Liver (tissue), 9 donors: Measurements from ENCODE around the gene PSMB2. TPM values are rescaled to one million over a fixed set of nuclear protein-coding genes. Genes with fewer than 3 reads are reported as not detected.

ENCODE experiments used
- DNase-seq: peaks from one replicate; pipeline ENCODE4 v3.0.0-alpha.2; 2017; ENCODE audit warnings: low spot score
- H3K27ac ChIP-seq, 2 donors: one replicate each; pipeline ENCODE4 v1.7.0; 2013; ENCODE audit warnings: inconsistent platforms in 2 of 2, low read length in 2 of 2, control low read depth in 1 of 2, low read depth in 1 of 2, mild to moderate bottlenecking in 1 of 2
- H3K27me3 ChIP-seq, 4 donors: one replicate each; pipeline versions ENCODE4 v1.6.1 to v1.7.0; 2013; ENCODE audit warnings: low read length in 3 of 4, inconsistent platforms in 1 of 4, mild to moderate bottlenecking in 1 of 4, moderate library complexity in 1 of 4; ENCODE audit not compliant: control insufficient read depth in 4 of 4, insufficient read depth in 4 of 4
- H3K36me3 ChIP-seq, 4 donors: one replicate each; pipeline versions ENCODE4 v1.6.1 to v1.7.0; 2013; ENCODE audit warnings: low read length in 3 of 4, mild to moderate bottlenecking in 3 of 4, low read depth in 1 of 4, moderate library complexity in 1 of 4; ENCODE audit not compliant: control insufficient read depth in 4 of 4, insufficient read depth in 3 of 4
- H3K4me1 ChIP-seq, 4 donors: one replicate each; pipeline versions ENCODE4 v1.6.1 to v1.7.0; 2013; ENCODE audit warnings: low read length in 3 of 4, mild to moderate bottlenecking in 3 of 4, moderate library complexity in 1 of 4; ENCODE audit not compliant: control insufficient read depth in 4 of 4, insufficient read depth in 4 of 4
- H3K4me3 ChIP-seq, 3 donors: one replicate each; pipeline versions ENCODE4 v1.6.1 to v1.7.0; 2013; ENCODE audit warnings: low read length in 3 of 3, control low read depth in 1 of 3, low read depth in 1 of 3, mild to moderate bottlenecking in 1 of 3
- H3K9ac ChIP-seq, 2 donors: one replicate each; pipeline ENCODE4 v1.7.0; 2013; ENCODE audit warnings: low read length in 2 of 2, mild to moderate bottlenecking in 2 of 2, moderate library complexity in 2 of 2, control low read depth in 1 of 2, low read depth in 1 of 2
- H3K9me3 ChIP-seq, 4 donors: one replicate each; pipeline versions ENCODE4 v1.6.1 to v1.7.0; 2013; ENCODE audit warnings: low read length in 3 of 4; ENCODE audit not compliant: control insufficient read depth in 4 of 4
- EGR1 ChIP-seq, 2 donors: IDR thresholded peaks; 2 replicates each; pipeline ENCODE4 v1.6.1; 2016 to 2018; ENCODE audit warnings: antibody characterized with exemption in 2 of 2, low read depth in 2 of 2
- FOXA1 ChIP-seq: IDR thresholded peaks from 2 replicates; pipeline ENCODE4 v1.6.1; 2016; ENCODE audit warnings: antibody characterized with exemption
- FOXA2 ChIP-seq: IDR thresholded peaks from 2 replicates; pipeline ENCODE4 v1.6.1; 2016; ENCODE audit warnings: antibody characterized with exemption
- GABPA ChIP-seq, 2 donors: IDR thresholded peaks in 1 of 2; conservative IDR thresholded peaks in 1 of 2; 2 replicates each; pipeline ENCODE4 v1.6.1; 2016; ENCODE audit warnings: antibody characterized with exemption in 2 of 2, mild to moderate bottlenecking in 1 of 2, moderate library complexity in 1 of 2
- HNF4A ChIP-seq, 2 donors: conservative IDR thresholded peaks; 2 replicates each; pipeline ENCODE4 v1.6.1; 2016; ENCODE audit warnings: antibody characterized with exemption in 2 of 2, mild to moderate bottlenecking in 2 of 2
- HNF4G ChIP-seq: IDR thresholded peaks from 2 replicates; pipeline ENCODE4 v1.6.1; 2016; ENCODE audit warnings: antibody characterized with exemption
- JUND ChIP-seq, 2 donors: IDR thresholded peaks; 2 replicates each; pipeline ENCODE4 v1.6.1; 2016; ENCODE audit warnings: antibody characterized with exemption in 2 of 2
- MAX ChIP-seq: IDR thresholded peaks from 2 replicates; pipeline ENCODE4 v1.6.1; 2016; ENCODE audit warnings: antibody characterized with exemption
- NR2F2 ChIP-seq: IDR thresholded peaks from 2 replicates; pipeline ENCODE4 v1.6.1; 2016; ENCODE audit warnings: antibody characterized with exemption
- RAD21 ChIP-seq, 2 donors: IDR thresholded peaks; 2 replicates each; pipeline ENCODE4 v1.6.1; 2016; ENCODE audit warnings: antibody characterized with exemption in 2 of 2, mild to moderate bottlenecking in 2 of 2
- REST ChIP-seq: IDR thresholded peaks from 2 replicates; pipeline ENCODE4 v1.6.1; 2016; ENCODE audit warnings: antibody characterized with exemption, mild to moderate bottlenecking
- RXRA ChIP-seq, 2 donors: IDR thresholded peaks; 2 replicates each; pipeline ENCODE4 v1.6.1; 2017 to 2018; ENCODE audit warnings: antibody characterized with exemption in 2 of 2, mild to moderate bottlenecking in 1 of 2
- SP1 ChIP-seq: IDR thresholded peaks from 2 replicates; pipeline ENCODE4 v1.6.1; 2018; ENCODE audit warnings: antibody characterized with exemption, mild to moderate bottlenecking
- TAF1 ChIP-seq: conservative IDR thresholded peaks from 2 replicates; pipeline ENCODE4 v1.6.1; 2016; ENCODE audit warnings: antibody characterized with exemption, mild to moderate bottlenecking
- YY1 ChIP-seq: IDR thresholded peaks from 2 replicates; pipeline ENCODE4 v1.6.1; 2016; ENCODE audit warnings: antibody characterized with exemption, mild to moderate bottlenecking
- ZBTB33 ChIP-seq: IDR thresholded peaks from 2 replicates; pipeline ENCODE4 v1.6.1; 2016; ENCODE audit warnings: antibody characterized with exemption
- WGBS: extraction: QIAGEN DNeasy Blood & Tissue Kit; methylation state at CpG from one replicate; pipeline ENCODE4 v1.1.7; 2013; 5-methylcytosine and 5-hydroxymethylcytosine counted together
- polyA plus RNA-seq, 2 donors: library from polyadenylated mRNA; stranded (reverse) in 1 of 2; unstranded in 1 of 2; fragments of 200-250 nt in 1 of 2; fragments of >200 nt in 1 of 2; fragmentation: Nextera tagmentation in 1 of 2; extraction: Ambion mirVana in 1 of 2; gene quantifications; one replicate each; pipeline versions ENCODE4 v1.2.1 to v1.2.3, GENCODE V29; 2013 to 2015
- total RNA-seq, 2 donors: library from RNA; depleted of rRNA; stranded (reverse); fragments of >200 nt; gene quantifications; one replicate each; pipeline ENCODE4 v1.2.3, GENCODE V29; 2014
- TF ChIP-seq, protein P1 (sequence below): fragments of 150-350 bp; IDR thresholded peaks from 2 replicates; pipeline ENCODE4 v1.5.1; 2017; ENCODE audit warnings: improper control_type of control experiment, low read depth, low read length; ENCODE audit not compliant: missing input control
- donor health status: healthy.
- donor health status: healthy.
- donor health status: healthy.
- donor health status: healthy.
- donor health status: healthy.

PSMB2 gene
- total and polyA plus RNA-seq, 4 donors = 19.1 to 76.6 (median 40.8) TPM

- Histone ChIP-seq H3K27ac (no peak overlapping the region), H3K27me3 (no peaks in the 10 kb centered on the region), H3K4me3 (no peak overlapping the region), H3K9ac (no peak overlapping the region), H3K9me3 (no peaks in the 10 kb centered on the region), H3K4me1 (no peaks in the 10 kb centered on the region), H3K36me3 (peaks cover 11 to 27% (median 13%) of the 10 kb centered on the region in 4 donors)
- DNase-seq = no peak
- TF ChIP-seq, protein P1, sequence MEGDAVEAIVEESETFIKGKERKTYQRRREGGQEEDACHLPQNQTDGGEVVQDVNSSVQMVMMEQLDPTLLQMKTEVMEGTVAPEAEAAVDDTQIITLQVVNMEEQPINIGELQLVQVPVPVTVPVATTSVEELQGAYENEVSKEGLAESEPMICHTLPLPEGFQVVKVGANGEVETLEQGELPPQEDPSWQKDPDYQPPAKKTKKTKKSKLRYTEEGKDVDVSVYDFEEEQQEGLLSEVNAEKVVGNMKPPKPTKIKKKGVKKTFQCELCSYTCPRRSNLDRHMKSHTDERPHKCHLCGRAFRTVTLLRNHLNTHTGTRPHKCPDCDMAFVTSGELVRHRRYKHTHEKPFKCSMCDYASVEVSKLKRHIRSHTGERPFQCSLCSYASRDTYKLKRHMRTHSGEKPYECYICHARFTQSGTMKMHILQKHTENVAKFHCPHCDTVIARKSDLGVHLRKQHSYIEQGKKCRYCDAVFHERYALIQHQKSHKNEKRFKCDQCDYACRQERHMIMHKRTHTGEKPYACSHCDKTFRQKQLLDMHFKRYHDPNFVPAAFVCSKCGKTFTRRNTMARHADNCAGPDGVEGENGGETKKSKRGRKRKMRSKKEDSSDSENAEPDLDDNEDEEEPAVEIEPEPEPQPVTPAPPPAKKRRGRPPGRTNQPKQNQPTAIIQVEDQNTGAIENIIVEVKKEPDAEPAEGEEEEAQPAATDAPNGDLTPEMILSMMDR = no peak
- no peak for TF ChIP-seq EGR1 (IDR thresholded peaks at IDR 0.05; ENCODE audit: low read depth in 2 of 2)
- no peak for TF ChIP-seq MAX
- no peak for TF ChIP-seq FOXA1
- no peak for TF ChIP-seq RXRA (IDR thresholded peaks at IDR 0.05)
- TF ChIP-seq SP1 = no peak
- TF ChIP-seq HNF4A (conservative IDR thresholded peaks at IDR 0.05) = no peak
- TF ChIP-seq RAD21 (IDR thresholded peaks at IDR 0.05) = no peak
- no peak for TF ChIP-seq NR2F2
- no peak for TF ChIP-seq TAF1
- 97% methylated on average over 4 of the region's 4 CpGs for WGBS
Measured at GRCh38 chr1:35622510-35623178, 18.7 kb downstream of the PSMB2 start.

- Histone ChIP-seq H3K4me1 (no peaks in the 10 kb centered on the region), H3K27me3 (no peaks in the 10 kb centered on the region), H3K9me3 (no peaks in the 10 kb centered on the region), H3K9ac (no peak overlapping the region), H3K27ac (no peak overlapping the region), H3K36me3 (peaks cover 7 to 30% (median 24%) of the 10 kb centered on the region in 4 donors), H3K4me3 (no peak overlapping the region)
- DNase-seq = no peak
- TF ChIP-seq SP1 (no peak), TAF1 (no peak), HNF4G (no peak), RAD21 (IDR thresholded peaks at IDR 0.05) (no peak), FOXA1 (no peak), REST (no peak), ZBTB33 (no peak), JUND (IDR thresholded peaks at IDR 0.05) (no peak), YY1 (no peak), GABPA (IDR thresholded peaks at IDR 0.05 in 1 of 2, conservative IDR thresholded peaks at IDR 0.05 in 1 of 2) (no peak), NR2F2 (no peak), HNF4A (conservative IDR thresholded peaks at IDR 0.05) (no peak), FOXA2 (no peak)
- TF ChIP-seq, protein P1 = no peak
- 82% methylated on average over 6 of the region's 6 CpGs for WGBS
Measured at GRCh38 chr1:35619237-35620121, 21.8 kb downstream of the PSMB2 start.
